Stimulated activated naive CD8-positive, alpha-beta T cell treated with anti-CD3 and anti-CD28 coated beads, Interleukin-15, Interleukin-2, amounts not matched to agents 100 U/mL and 50 U/mL, for 24 hours (primary cell): ENCODE measurements around the gene LEUTX.
"Not testable (repeated sequence)": the region's sequence is repeated elsewhere in the genome, so short reads cannot be mapped to it uniquely, and the experiment has no call there.

ENCODE experiments used
- ATAC-seq: fragments of 150-1000 bp; cut with Tn5 transposase; one replicate; pipeline ENCODE4 v1.10.0; 2021
- DNase-seq: peaks from one replicate; pipeline ENCODE4 v3.0.0; 2021

Gene LEUTX

GRCh38 chr19:39778763-39779162 is at the start of gene LEUTX:
LEUTX (plus strand) TSS chr19:39778854; CDS start chr19:39778921, 67 bp downstream.
- ATAC-seq (peak; percentile 66), DNase-seq (peak; percentile 8)

- ATAC-seq, result no peak
- DNase-seq, result no peak
Measured at GRCh38 chr19:39729594-39729993, 49.1 kb upstream of the LEUTX start.

GRCh38 chr19:39731685-39732084 is 47.0 kb upstream of the LEUTX start:
- no peak for ATAC-seq

GRCh38 chr19:39733841-39734240 is 44.8 kb upstream of the LEUTX start:
- ATAC-seq (no peak), DNase-seq (no peak)

More at GRCh38 chr19:39731685-39732084, 47.0 kb upstream of the LEUTX start:
- no peak for DNase-seq

GRCh38 chr19:39735688-39736087 is 43.0 kb upstream of the LEUTX start:
- ATAC-seq (no peak), DNase-seq (no peak)

- DNase-seq (no peak), ATAC-seq (no peak)
Measured at GRCh38 chr19:39736088-39736487, 42.6 kb upstream of the LEUTX start.

- DNase-seq (no peak), ATAC-seq (peak; percentile 36)
Measured at GRCh38 chr19:39737351-39737750, 41.3 kb upstream of the LEUTX start.

- no peak for ATAC-seq
Measured at GRCh38 chr19:39737891-39738290, 40.8 kb upstream of the LEUTX start, which contains the start of gene CLC. CLC (minus strand) TSS chr19:39738029; CDS start chr19:39737952, 77 bp downstream.

GRCh38 chr19:39738814-39739213 is 39.8 kb upstream of the LEUTX start:
- no peak for DNase-seq
- no peak for ATAC-seq

More at GRCh38 chr19:39737891-39738290, 40.8 kb upstream of the LEUTX start, which contains the start of gene CLC:
- no peak for DNase-seq

GRCh38 chr19:39740395-39740794 is 38.3 kb upstream of the LEUTX start:
- peak; percentile 59 for ATAC-seq
- DNase-seq, result no peak

- DNase-seq (no peak), ATAC-seq (no peak)
Measured at GRCh38 chr19:39745643-39746042, 33.0 kb upstream of the LEUTX start.

- no peak for DNase-seq
- ATAC-seq, result no peak
Measured at GRCh38 chr19:39746836-39747529, 31.7 kb upstream of the LEUTX start.

GRCh38 chr19:39749981-39750380 is 28.7 kb upstream of the LEUTX start:
- DNase-seq, result no peak
- ATAC-seq, result no peak

- DNase-seq (peak; percentile 7), ATAC-seq (peak; percentile 88)
Measured at GRCh38 chr19:39752390-39752789, 26.3 kb upstream of the LEUTX start.

GRCh38 chr19:39752795-39753194 is 25.9 kb upstream of the LEUTX start:
- DNase-seq (no peak), ATAC-seq (no peak)

GRCh38 chr19:39754544-39754943 is 24.1 kb upstream of the LEUTX start:
- DNase-seq, result no peak
- no peak for ATAC-seq

GRCh38 chr19:39754971-39755370 is 23.7 kb upstream of the LEUTX start:
- DNase-seq, result no peak
- ATAC-seq, result no peak

GRCh38 chr19:39759457-39760184 is 19.0 kb upstream of the LEUTX start:
- DNase-seq (no peak), ATAC-seq (no peak)

GRCh38 chr19:39761851-39762250 is 16.8 kb upstream of the LEUTX start:
- DNase-seq, ATAC-seq: not testable (repeated sequence)

- no peak for ATAC-seq
- peak; percentile 54 for DNase-seq
Measured at GRCh38 chr19:39765091-39766076, 13.3 kb upstream of the LEUTX start.

- ATAC-seq (no peak), DNase-seq (no peak)
Measured at GRCh38 chr19:39768334-39768733, 10.3 kb upstream of the LEUTX start.

- ATAC-seq (no peak), DNase-seq (no peak)
Measured at GRCh38 chr19:39768786-39769185, 9.9 kb upstream of the LEUTX start.
